HCT116 (cell line): Measurements from ENCODE around the gene SMC4. TPM values are rescaled to one million over a fixed set of nuclear protein-coding genes. Genes with fewer than 3 reads are reported as not detected.

Source experiments
- ATAC-seq: fragments of 200-7000 bp; cut with Tn5 transposase; 2 replicates; pipeline ENCODE4 v1.9.1; 2020; ENCODE audit warnings: mild to moderate bottlenecking, moderate library complexity
- BruUV-seq: library from RNA; stranded (reverse); fragments of 400-500 nt; replicated peaks from 2 replicates; lab custom pipeline; 2021; lab: Mats Ljungman, UMichigan
- CTCF ChIA-PET: fragments of 300-600 bp; sonication (Branson Sonifier 250); formaldehyde crosslinking; loops from one replicate; lab custom pipeline; 2021; ENCODE audit warnings: antibody characterized with exemption; lab: Charles Lee
- POLR2A ChIA-PET: fragments of 300-600, 350-600 bp; sonication (Branson Sonifier 250); formaldehyde crosslinking; loops from one replicate; lab custom pipeline; 2021; ENCODE audit warnings: antibody characterized with exemption; lab: Charles Lee
- RAD21 ChIA-PET, 2 experiments: fragments of 300-600 bp; sonication (Branson Sonifier 250); formaldehyde crosslinking; loops; one replicate each; lab custom pipeline; 2023; ENCODE audit warnings: low total read pairs in 2 of 2; ENCODE audit not compliant: uncharacterized antibody in 2 of 2, unreplicated experiment in 2 of 2, low non-redundant PET in 1 of 2; lab: Charles Lee
- DNase-seq: peaks from one replicate; pipeline ENCODE4 v3.0.0-alpha.2; 2010; ENCODE audit warnings: low read depth, low spot score
- H2AFZ ChIP-seq: fragments of 200-600 bp; shearing (Covaris generic), sonication (generic); 2 replicates; pipeline ENCODE4 v1.6.1; 2017; ENCODE audit warnings: low read depth, mixed run types, mixed read lengths, antibody characterized with exemption, low read length; ENCODE audit not compliant: poor library complexity, severe bottlenecking
- H3K27ac ChIP-seq: 2 replicates; pipeline ENCODE4 v1.5.1; 2012; ENCODE audit warnings: low read depth, low read length
- H3K27me3 ChIP-seq: fragments of 200-600 bp; sonication (generic); 2 replicates; pipeline ENCODE4 v1.6.1; 2016; ENCODE audit warnings: mixed run types, low read length, mixed read lengths; ENCODE audit not compliant: insufficient read depth
- H3K36me3 ChIP-seq, 2 experiments: fragments of 200-500 bp in 1 of 2; fragments of 200-600 bp in 1 of 2; sonication (Bioruptor generic) in 1 of 2; sonication (generic) in 1 of 2; 2 replicates each; pipeline versions ENCODE4 v1.5.1 to v1.6.1; 2014 to 2016; ENCODE audit warnings: low read length in 2 of 2, inconsistent platforms in 1 of 2, mixed read lengths in 1 of 2, mixed run types in 1 of 2; ENCODE audit not compliant: insufficient read depth in 2 of 2, control insufficient read depth in 1 of 2
- H3K4me1 ChIP-seq, 2 experiments: fragments of 200-600 bp in 1 of 2; sonication (generic) in 1 of 2; 2 replicates each; pipeline versions ENCODE4 v1.5.1 to v1.6.1; 2012 to 2017; ENCODE audit warnings: low read length in 2 of 2, inconsistent platforms in 1 of 2, mild to moderate bottlenecking in 1 of 2, mixed read lengths in 1 of 2, mixed run types in 1 of 2, moderate library complexity in 1 of 2; ENCODE audit not compliant: insufficient read depth in 2 of 2, control insufficient read depth in 1 of 2
- H3K4me2 ChIP-seq: fragments of 200-600 bp; sonication (generic); 2 replicates; pipeline ENCODE4 v1.6.1; 2017; ENCODE audit warnings: mixed run types, low read length, mixed read lengths
- H3K4me3 ChIP-seq, 2 experiments: fragments of 200-600 bp in 1 of 2; sonication (generic) in 1 of 2; replicated peaks in 1 of 2; 2 replicates each; pipeline ENCODE4 v1.5.1; 2011 to 2016; ENCODE audit warnings: low read length in 2 of 2, control low read depth in 1 of 2, low read depth in 1 of 2, mild to moderate bottlenecking in 1 of 2, mixed read lengths in 1 of 2, mixed run types in 1 of 2
- H3K79me2 ChIP-seq: fragments of 200-600 bp; sonication (generic); 2 replicates; pipeline ENCODE4 v1.6.1; 2017; ENCODE audit warnings: mild to moderate bottlenecking, mixed run types, low read length, moderate library complexity, mixed read lengths; ENCODE audit not compliant: insufficient read depth
- H3K9ac ChIP-seq: fragments of 200-600 bp; sonication (generic); 2 replicates; pipeline ENCODE4 v1.6.1; 2016; ENCODE audit warnings: low read length, mixed read lengths
- H3K9me2 ChIP-seq: fragments of 200-600 bp; sonication (generic), shearing (Covaris generic); 2 replicates; pipeline ENCODE4 v1.6.1; 2017; ENCODE audit warnings: mixed run types, mild to moderate bottlenecking, moderate library complexity; ENCODE audit not compliant: insufficient read depth
- H3K9me3 ChIP-seq, 2 experiments: fragments of 200-500 bp in 1 of 2; fragments of 200-600 bp in 1 of 2; sonication (Bioruptor generic) in 1 of 2; sonication (generic) in 1 of 2; 2 replicates each; pipeline ENCODE4 v1.6.1; 2014 to 2017; ENCODE audit warnings: low read length in 2 of 2, mixed read lengths in 2 of 2, inconsistent platforms in 1 of 2, low read depth in 1 of 2, mild to moderate bottlenecking in 1 of 2, mixed run types in 1 of 2, moderate library complexity in 1 of 2; ENCODE audit not compliant: control insufficient read depth in 1 of 2, insufficient read depth in 1 of 2
- H4K20me1 ChIP-seq: fragments of 200-600 bp; sonication (generic), shearing (Covaris generic); 2 replicates; pipeline ENCODE4 v1.6.1; 2017; ENCODE audit warnings: mixed run types, mild to moderate bottlenecking, moderate library complexity; ENCODE audit not compliant: insufficient read depth
- ATF3 ChIP-seq: IDR thresholded peaks from 2 replicates; pipeline ENCODE4 v1.6.1; 2012
- CBX3 ChIP-seq: IDR thresholded peaks from 2 replicates; pipeline ENCODE4 v1.6.1; 2012; ENCODE audit warnings: low read depth
- CTCF ChIP-seq, 3 experiments: fragments of 200-600 bp in 1 of 3; sonication (generic) in 1 of 3; IDR thresholded peaks in 2 of 3; conservative IDR thresholded peaks in 1 of 3; 2 replicates each; pipeline ENCODE4 v1.5.1; 2012 to 2017; ENCODE audit warnings: low read depth in 2 of 3, low read length in 2 of 3, antibody characterized with exemption in 1 of 3, borderline replicate concordance in 1 of 3, control low read depth in 1 of 3, mild to moderate bottlenecking in 1 of 3, mixed read lengths in 1 of 3, mixed run types in 1 of 3, moderate library complexity in 1 of 3; ENCODE audit not compliant: insufficient read depth in 1 of 3
- ELF1 ChIP-seq: IDR thresholded peaks from 2 replicates; pipeline ENCODE4 v1.6.1; 2012; ENCODE audit warnings: low read depth, borderline replicate concordance
- FOSL1 ChIP-seq: IDR thresholded peaks from 2 replicates; pipeline ENCODE4 v1.6.1; 2012; ENCODE audit warnings: low read depth
- JUND ChIP-seq: IDR thresholded peaks from 2 replicates; pipeline ENCODE4 v1.6.1; 2012
- MAX ChIP-seq: IDR thresholded peaks from 2 replicates; pipeline ENCODE4 v1.6.1; 2012
- POLR2A ChIP-seq: IDR thresholded peaks from 2 replicates; pipeline ENCODE4 v1.7.0; 2011; ENCODE audit warnings: borderline replicate concordance; ENCODE audit not compliant: insufficient read depth, insufficient read length; ENCODE audit errors: extremely low read depth
- RAD21 ChIP-seq: IDR thresholded peaks from 2 replicates; pipeline ENCODE4 v1.6.1; 2012; ENCODE audit warnings: low read depth, mild to moderate bottlenecking
- REST ChIP-seq: IDR thresholded peaks from 2 replicates; pipeline ENCODE4 v1.6.1; 2012; ENCODE audit warnings: low read depth
- SP1 ChIP-seq: IDR thresholded peaks from 2 replicates; pipeline ENCODE4 v1.6.1; 2012; ENCODE audit warnings: low read depth
- SRF ChIP-seq: IDR thresholded peaks from 2 replicates; pipeline ENCODE4 v1.6.1; 2012; ENCODE audit warnings: low read depth
- TCF7L2 ChIP-seq: IDR thresholded peaks from 2 replicates; pipeline ENCODE4 v1.7.0; 2011; ENCODE audit warnings: borderline replicate concordance, inconsistent platforms; ENCODE audit not compliant: insufficient read depth, insufficient read length; ENCODE audit errors: extremely low read depth
- YY1 ChIP-seq: IDR thresholded peaks from 2 replicates; pipeline ENCODE4 v1.6.1; 2011; ENCODE audit warnings: low read length, low read depth, moderate library complexity, mild to moderate bottlenecking; ENCODE audit not compliant: insufficient replicate concordance; ENCODE audit errors: extremely low read depth
- ZBTB33 ChIP-seq: IDR thresholded peaks from 2 replicates; pipeline ENCODE4 v1.6.1; 2011; ENCODE audit warnings: mild to moderate bottlenecking, low read length, moderate library complexity; ENCODE audit not compliant: insufficient replicate concordance; ENCODE audit errors: extremely low read depth
- ZNF274 ChIP-seq: fragments of 200-500 bp; sonication (Bioruptor generic); IDR thresholded peaks from 2 replicates; pipeline ENCODE4 v1.6.1; 2014; ENCODE audit warnings: mild to moderate bottlenecking, low read depth, low read length, inconsistent platforms
- intact Hi-C: fragments of 100-400 bp; cut with micrococcal nuclease; formaldehyde crosslinking; loops from 2 replicates; pipeline ENCODE4 v1.10.0; 2022
- total RNA-seq: library from RNA; stranded (reverse); gene quantifications from one replicate; pipeline ENCODE4 v1.2.1, GENCODE V29; 2021; ENCODE audit not compliant: unreplicated experiment

Gene SMC4
- total RNA-seq, 1 experiment from 2014 or later, result 123 TPM

- TF ChIP-seq ZBTB33 (no peak), RAD21 (peak; percentile 80)
Observed at GRCh38 chr3:160413613-160414248, 14.3 kb downstream of the SMC4 start (continued).

GRCh38 chr3:160417311-160417710, 17.9 kb downstream of the SMC4 start:
- DNase-seq (no peak), ATAC-seq (no peak)
- Histone ChIP-seq H3K27ac (no peak overlapping the region), H4K20me1 (0 out of 2 replicates have a peak, but pooled peaks cover 3% of the 10 kb centered on the region), H2AFZ (no peak overlapping the region), H3K9me2 (no peaks in the 10 kb centered on the region), H3K4me2 (no peak overlapping the region), H3K9me3 (no peaks in the 10 kb centered on the region), H3K9ac (no peak overlapping the region), H3K27me3 (no peaks in the 10 kb centered on the region), H3K79me2 (peaks cover 97% of the 10 kb centered on the region), H3K36me3 (peaks cover 66 to 67% of the 10 kb centered on the region in 2 experiments), H3K4me1 (no peaks in the 10 kb centered on the region), H3K4me3 (no peak overlapping the region)
- BruUV-seq, result no TSS peak
- ChIA-PET POLR2A (no interaction called here), CTCF (no interaction called here), RAD21 (no interaction called here)
- no peak for TF ChIP-seq SRF
- TF ChIP-seq YY1, result no peak
- TF ChIP-seq SP1, result no peak
- TF ChIP-seq ATF3, result no peak
- TF ChIP-seq ELF1, result no peak
- TF ChIP-seq POLR2A, result no peak
- no peak for TF ChIP-seq MAX
- no peak for TF ChIP-seq TCF7L2
- TF ChIP-seq ZNF274, result no peak
- TF ChIP-seq REST, result no peak
- no peak for TF ChIP-seq CBX3
- no peak for TF ChIP-seq JUND
- no peak for TF ChIP-seq FOSL1
- TF ChIP-seq CTCF (IDR thresholded peaks at IDR 0.05 in 2 of 3, conservative IDR thresholded peaks at IDR 0.05 in 1 of 3; ENCODE audit: borderline replicate concordance in 1 of 3, insufficient read depth in 1 of 3, low read depth in 2 of 3, low read length in 2 of 3), result no peak
- intact Hi-C loops, result loop anchor here (10.0 kb wide), 1 partner anchor 533 kb away; no protein-coding TSS in a partner anchor
